ENCODE measurements around the gene RNF227.

DNA sequence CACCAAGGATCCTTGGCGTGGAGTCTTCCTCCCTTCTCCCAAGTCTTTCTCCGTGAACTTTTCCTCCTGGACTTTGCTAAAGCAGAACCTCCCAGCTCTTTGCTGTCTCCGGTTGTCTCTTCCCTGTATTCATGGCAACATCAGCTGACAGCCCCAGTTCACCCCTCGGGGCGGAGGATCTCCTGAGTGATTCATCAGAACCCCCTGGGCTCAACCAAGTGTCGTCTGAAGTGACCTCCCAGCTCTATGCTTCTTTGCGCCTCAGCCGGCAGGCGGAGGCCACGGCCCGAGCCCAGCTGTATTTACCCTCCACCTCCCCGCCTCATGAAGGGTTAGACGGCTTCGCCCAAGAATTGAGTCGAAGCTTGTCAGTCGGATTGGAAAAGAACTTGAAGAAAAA, 16.9 kb upstream of the RNF227 start:
- TF ChIP-seq, protein P1, sequence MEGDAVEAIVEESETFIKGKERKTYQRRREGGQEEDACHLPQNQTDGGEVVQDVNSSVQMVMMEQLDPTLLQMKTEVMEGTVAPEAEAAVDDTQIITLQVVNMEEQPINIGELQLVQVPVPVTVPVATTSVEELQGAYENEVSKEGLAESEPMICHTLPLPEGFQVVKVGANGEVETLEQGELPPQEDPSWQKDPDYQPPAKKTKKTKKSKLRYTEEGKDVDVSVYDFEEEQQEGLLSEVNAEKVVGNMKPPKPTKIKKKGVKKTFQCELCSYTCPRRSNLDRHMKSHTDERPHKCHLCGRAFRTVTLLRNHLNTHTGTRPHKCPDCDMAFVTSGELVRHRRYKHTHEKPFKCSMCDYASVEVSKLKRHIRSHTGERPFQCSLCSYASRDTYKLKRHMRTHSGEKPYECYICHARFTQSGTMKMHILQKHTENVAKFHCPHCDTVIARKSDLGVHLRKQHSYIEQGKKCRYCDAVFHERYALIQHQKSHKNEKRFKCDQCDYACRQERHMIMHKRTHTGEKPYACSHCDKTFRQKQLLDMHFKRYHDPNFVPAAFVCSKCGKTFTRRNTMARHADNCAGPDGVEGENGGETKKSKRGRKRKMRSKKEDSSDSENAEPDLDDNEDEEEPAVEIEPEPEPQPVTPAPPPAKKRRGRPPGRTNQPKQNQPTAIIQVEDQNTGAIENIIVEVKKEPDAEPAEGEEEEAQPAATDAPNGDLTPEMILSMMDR (IDR thresholded peaks at IDR 0.05): peak in 2 of 4 experiments; percentile 13 to 32
- no peak for TF ChIP-seq POLR2A (IDR thresholded peaks at IDR 0.05)

Measured in sigmoid colon (tissue), 3 donors.